OCI-LY1 (cell line): Measurements from ENCODE around the gene CD4.

ENCODE experiments used
- CTCF ChIP-seq: fragments of 200-600 bp; sonication (generic), shearing (Covaris generic); IDR thresholded peaks from 2 replicates; pipeline ENCODE4 v1.5.1; 2017; ENCODE audit warnings: mild to moderate bottlenecking, antibody characterized with exemption, low read length, moderate library complexity, mixed read lengths
- EZH2 ChIP-seq: fragments of 200-600 bp; sonication (generic), shearing (Covaris generic); IDR thresholded peaks from 2 replicates; pipeline ENCODE4 v1.8.0; 2017; ENCODE audit warnings: borderline replicate concordance, mixed run types, mild to moderate bottlenecking, antibody characterized with exemption, low read length, moderate library complexity, mixed read lengths

- TF ChIP-seq CTCF (no peak), EZH2 (no peak)
Observed at GRCh38 chr12:6772331-6772695, 17.0 kb upstream of the CD4 start, which contains the start of gene LAG3.
